IPS DF 6.9 (cell line): Measurements from ENCODE around the gene HYAL2.
"Not testable (repeated sequence)": the region's sequence is repeated elsewhere in the genome, so short reads cannot be mapped to it uniquely, and the experiment has no call there.

Experiments
- DNase-seq: peaks from one replicate; pipeline ENCODE4 v3.0.0-alpha.2; 2013; ENCODE audit warnings: low read depth, low spot score
- H3K27ac ChIP-seq: one replicate; pipeline ENCODE4 v1.5.1; 2013; ENCODE audit warnings: low read length, control low read depth
- H3K27me3 ChIP-seq: 2 replicates; pipeline ENCODE4 v1.6.1; 2013; ENCODE audit warnings: mild to moderate bottlenecking, low read length; ENCODE audit not compliant: control insufficient read depth, insufficient read depth
- H3K36me3 ChIP-seq: 2 replicates; pipeline ENCODE4 v1.6.1; 2013; ENCODE audit warnings: low read length; ENCODE audit not compliant: control insufficient read depth, insufficient read depth
- H3K4me1 ChIP-seq: 2 replicates; pipeline ENCODE4 v1.6.1; 2013; ENCODE audit warnings: low read length; ENCODE audit not compliant: control insufficient read depth, insufficient read depth
- H3K4me3 ChIP-seq: 2 replicates; pipeline ENCODE4 v1.5.1; 2013; ENCODE audit warnings: mild to moderate bottlenecking, low read length
- H3K9me3 ChIP-seq: 2 replicates; pipeline ENCODE4 v1.6.1; 2013; ENCODE audit warnings: low read length, inconsistent platforms; ENCODE audit not compliant: control insufficient read depth, insufficient read depth
- WGBS: extraction: QIAGEN DNeasy Blood & Tissue Kit; methylation state at CpG from one replicate; pipeline ENCODE4 v1.1.7; 2013; ENCODE audit warnings: mixed read lengths, missing lambda C conversion rate; ENCODE audit not compliant: insufficient read length, insufficient coverage; 5-methylcytosine and 5-hydroxymethylcytosine counted together

The HYAL2 gene

DNA sequence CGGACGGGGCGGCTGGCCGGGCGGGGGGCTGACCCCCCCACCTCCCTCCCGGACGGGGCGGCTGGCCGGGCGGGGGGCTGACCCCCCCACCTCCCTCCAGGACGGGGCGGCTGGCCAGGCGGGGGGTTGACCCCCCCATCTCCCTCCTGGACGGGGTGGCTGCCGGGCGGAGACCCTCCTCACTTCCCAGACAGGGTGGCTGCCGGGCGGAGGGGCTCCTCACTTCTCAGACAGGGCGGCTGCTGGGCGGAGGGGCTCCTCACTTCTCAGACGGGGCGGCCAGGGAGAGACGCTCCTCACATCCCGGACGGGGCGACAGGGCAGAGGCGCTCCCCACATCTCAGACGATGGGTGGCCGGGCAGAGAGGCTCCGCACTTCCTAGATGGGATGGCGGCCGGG, 10.5 kb downstream of the HYAL2 start:
- not testable (repeated sequence) for H3K27ac ChIP-seq, DNase-seq, H3K36me3 ChIP-seq, H3K4me3 ChIP-seq, H3K27me3 ChIP-seq, H3K9me3 ChIP-seq, H3K4me1 ChIP-seq
- WGBS = no CpG with 5 or more reads among the region's 32 CpGs

DNA sequence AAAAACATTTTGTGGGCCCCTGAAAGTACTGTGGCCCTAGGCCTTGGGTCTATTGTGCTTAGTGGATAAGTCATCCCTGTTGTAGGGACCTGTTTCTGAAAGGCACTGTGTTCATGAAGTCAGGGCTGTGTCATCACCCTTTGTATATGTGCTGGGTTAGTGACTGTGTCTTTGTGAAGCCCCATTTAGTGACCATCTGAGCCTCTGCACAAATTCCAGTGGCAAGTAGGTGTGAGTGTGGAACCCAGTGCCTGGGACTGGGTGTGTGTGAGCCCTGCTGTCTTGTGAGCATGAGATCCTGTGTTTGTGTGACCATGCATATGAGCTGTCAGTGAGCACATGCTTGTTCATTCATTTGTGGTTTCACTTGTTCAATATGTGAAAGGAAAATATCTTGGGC, 17.9 kb downstream of the HYAL2 start:
- H3K4me1 ChIP-seq = no peaks in the 10 kb centered on the region
- no peaks in the 10 kb centered on the region for H3K9me3 ChIP-seq
- H3K27me3 ChIP-seq = no peaks in the 10 kb centered on the region
- no peak overlapping the region for H3K4me3 ChIP-seq
- no peaks in the 10 kb centered on the region for H3K36me3 ChIP-seq
- H3K27ac ChIP-seq = no peak overlapping the region
- DNase-seq = no peak

DNA sequence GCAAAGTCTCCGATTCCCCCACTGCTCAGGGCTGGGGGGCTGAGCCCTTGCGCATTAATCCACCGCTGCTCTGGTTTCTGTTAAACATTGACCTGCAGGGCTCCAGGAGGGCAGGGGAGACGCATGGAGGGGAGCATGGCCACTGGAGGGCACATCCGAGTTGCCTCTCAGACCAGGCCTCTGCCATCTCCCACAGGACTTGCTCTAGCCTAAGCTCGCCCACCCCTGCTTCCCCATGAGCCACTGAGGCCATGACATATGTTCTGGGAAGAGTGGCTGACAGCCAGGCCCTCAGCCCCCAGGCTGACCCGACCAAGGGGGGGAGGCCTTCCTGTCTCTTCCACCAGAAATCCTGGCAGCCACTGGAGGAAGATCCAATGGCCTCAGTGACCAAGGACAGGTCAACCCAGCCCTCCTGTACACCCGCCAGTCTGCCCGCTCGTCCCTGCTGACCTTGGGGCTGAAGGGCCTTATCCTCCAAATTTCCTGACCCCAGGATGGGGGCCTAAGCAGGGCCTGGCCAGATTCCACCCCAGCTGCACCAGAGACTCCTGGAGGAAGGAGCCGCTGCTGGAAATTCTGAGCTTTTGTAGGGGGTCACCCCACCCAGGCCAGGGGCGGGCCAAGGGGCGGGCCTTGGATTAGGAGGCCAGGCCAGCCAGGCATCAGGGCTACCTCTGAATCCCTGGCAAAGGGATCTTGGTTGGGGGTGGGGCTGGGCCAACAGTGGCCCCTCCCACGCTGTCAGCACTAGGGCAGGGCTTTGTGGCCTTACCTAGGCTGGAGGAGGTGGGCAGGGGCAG, 19.3 kb downstream of the HYAL2 start, which contains the start of gene HYAL1:
Gene HYAL1 (minus strand): TSS at position 562 of the 803 bp plus-strand sequence. CDS start 618 bp downstream, outside the sequence.
- WGBS = no CpG with 5 or more reads among the region's 14 CpGs
- Histone ChIP-seq H3K9me3 (no peaks in the 10 kb centered on the region), H3K27ac (no peak within 1 kb of the TSS), H3K36me3 (no peaks in the 10 kb centered on the region), H3K4me1 (no peaks in the 10 kb centered on the region), H3K27me3 (no peaks in the 10 kb centered on the region), H3K4me3 (no peak within 1 kb of the TSS)
- no peak for DNase-seq

DNA sequence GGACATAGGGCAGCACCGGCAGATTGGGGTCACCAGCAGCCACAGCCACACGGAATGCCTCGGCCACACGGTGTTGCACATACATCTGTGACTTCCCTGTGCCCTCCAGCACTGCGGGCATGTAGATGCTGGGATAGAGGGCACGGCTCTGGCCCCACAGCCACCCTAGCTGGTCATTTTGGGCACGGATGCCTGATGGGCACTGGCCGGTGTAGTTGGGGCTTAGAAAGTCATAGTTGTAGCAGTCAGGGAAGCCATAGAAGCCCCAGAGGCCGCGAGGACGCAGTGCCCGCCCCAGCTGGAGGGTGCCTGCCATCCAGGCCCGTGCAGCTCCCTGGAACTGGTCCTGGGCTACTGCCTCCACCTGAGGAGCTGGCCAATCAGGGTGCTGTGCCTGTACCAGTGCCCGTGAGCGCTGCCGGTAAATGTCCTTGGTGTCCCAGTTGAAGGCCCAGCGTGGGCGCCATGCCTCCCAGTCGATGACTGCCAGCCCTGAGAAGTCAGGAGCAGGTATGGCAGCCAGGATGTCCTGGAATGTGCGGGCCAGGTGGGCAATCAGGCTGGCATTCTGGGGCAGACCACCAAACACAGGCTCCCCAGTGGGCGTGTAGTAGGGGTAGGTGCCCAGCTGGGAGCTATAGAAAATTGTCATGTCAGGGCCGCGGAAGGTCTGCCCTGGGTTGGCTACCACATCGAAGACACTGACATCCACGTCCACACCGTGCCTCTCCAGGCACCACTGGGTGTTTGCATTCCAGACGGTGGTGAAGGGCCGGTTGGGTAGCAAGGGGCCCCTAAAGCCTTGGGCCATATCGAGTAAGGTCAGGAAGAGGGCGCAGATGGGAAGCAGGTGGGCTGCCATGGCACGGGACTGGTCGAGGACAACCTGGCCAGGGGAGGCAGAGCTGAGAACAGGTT, 20.2 kb downstream of the HYAL2 start:
- Histone ChIP-seq H3K9me3 (no peaks in the 10 kb centered on the region), H3K27ac (no peak overlapping the region), H3K4me1 (no peaks in the 10 kb centered on the region), H3K4me3 (no peak overlapping the region), H3K36me3 (no peaks in the 10 kb centered on the region), H3K27me3 (no peaks in the 10 kb centered on the region)
- no peak for DNase-seq
- no CpG with 5 or more reads among the region's 32 CpGs for WGBS

DNA sequence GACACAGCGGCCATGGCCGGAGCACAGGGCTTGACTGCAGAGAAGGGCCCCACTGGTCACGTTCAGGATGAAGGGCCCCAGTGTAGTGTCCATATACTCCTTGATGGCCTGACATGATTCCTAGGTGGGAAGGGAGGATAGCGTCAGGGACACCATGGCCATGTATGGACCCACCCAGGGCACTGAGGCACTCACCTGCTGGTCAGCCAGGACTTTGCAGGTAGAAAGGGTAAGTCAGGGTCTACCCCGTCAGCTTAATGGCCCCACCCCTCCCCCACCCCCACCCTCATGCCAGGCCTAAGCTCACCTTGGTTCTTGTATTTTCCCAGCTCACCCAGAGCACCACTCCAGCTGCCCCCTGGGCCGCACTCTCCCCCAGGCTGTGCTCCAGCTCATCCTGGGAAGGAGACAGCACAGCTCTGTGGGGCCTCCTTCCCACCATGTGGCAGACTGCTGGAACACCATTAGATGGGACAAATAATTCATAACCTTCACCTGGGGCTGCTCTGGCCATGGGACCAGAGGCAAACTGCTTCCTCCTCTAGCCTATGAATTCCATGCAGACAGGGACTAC, 21.8 kb downstream of the HYAL2 start:
- H3K9me3 ChIP-seq = no peaks in the 10 kb centered on the region
- H3K36me3 ChIP-seq = no peaks in the 10 kb centered on the region
- no peaks in the 10 kb centered on the region for H3K4me1 ChIP-seq
- H3K27ac ChIP-seq = no peak overlapping the region
- H3K4me3 ChIP-seq = no peak overlapping the region
- WGBS = no CpG with 5 or more reads among the region's 6 CpGs
- H3K27me3 ChIP-seq = no peaks in the 10 kb centered on the region
- DNase-seq = no peak

DNA sequence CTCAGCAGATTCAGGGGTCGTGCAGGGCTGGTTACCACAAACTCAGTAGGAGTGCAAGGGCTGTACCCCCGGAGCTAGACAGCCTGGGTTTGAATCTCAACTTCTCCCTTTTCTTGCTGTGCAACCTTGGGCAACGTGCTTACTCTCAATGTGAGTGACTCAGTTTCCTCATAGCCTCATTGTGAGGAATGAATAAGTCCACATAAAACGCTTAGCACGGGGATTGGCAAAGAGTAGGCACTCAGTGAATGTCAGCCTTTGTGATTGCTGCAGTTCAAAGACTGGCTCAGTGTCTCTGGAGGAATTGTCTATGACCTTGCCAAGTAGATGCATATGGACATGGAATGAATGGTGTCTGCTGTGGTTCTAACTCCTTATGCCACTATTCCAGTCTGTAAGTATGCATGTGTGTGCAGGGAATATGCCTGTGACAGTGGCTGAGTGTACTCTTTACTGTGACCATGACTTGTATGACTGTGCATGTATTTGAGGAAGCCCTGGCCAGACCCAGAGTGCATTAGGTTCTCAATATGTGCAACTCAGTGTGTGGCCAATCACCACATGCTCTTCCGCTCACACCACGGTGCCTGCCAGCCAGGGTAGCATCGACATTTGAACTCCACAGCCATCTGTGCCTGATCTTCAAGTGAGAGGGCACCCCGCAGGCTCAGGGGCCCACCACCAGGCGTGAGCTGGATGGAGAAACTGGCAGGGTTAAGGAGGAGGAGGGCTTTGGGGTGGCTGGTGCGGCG, 22.4 kb downstream of the HYAL2 start:
- H3K4me3 ChIP-seq = no peak overlapping the region; the same call in 1 of the 2 replicates

DNA sequence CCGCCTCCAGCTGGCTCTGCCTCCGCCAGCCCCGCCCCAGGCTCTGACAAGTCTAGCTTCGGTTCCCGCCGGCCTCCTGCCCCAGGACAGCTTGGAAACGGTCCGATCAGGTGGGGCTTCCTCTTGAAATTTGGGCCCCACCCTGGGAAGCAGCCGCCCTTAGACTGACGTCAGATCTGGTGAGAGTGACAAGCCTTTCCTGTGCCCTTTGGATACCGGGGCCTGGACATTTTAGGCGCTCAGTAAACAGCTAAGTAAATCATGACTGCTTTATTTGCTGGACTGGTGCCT, 23.0 kb downstream of the HYAL2 start:
- no peak for DNase-seq
- no CpG with 5 or more reads among the region's 12 CpGs for WGBS
- Histone ChIP-seq H3K27ac (no peak overlapping the region), H3K36me3 (no peaks in the 10 kb centered on the region), H3K27me3 (no peaks in the 10 kb centered on the region), H3K9me3 (no peaks in the 10 kb centered on the region), H3K4me3 (no peak overlapping the region; the same call in 1 of the 2 replicates), H3K4me1 (no peaks in the 10 kb centered on the region)

More for the DNA sequence above, 22.4 kb downstream of the HYAL2 start:
- no peak for DNase-seq
- WGBS = no CpG with 5 or more reads among the region's 12 CpGs
- Histone ChIP-seq H3K36me3 (no peaks in the 10 kb centered on the region), H3K27ac (no peak overlapping the region), H3K27me3 (no peaks in the 10 kb centered on the region), H3K9me3 (no peaks in the 10 kb centered on the region), H3K4me1 (no peaks in the 10 kb centered on the region)

DNA sequence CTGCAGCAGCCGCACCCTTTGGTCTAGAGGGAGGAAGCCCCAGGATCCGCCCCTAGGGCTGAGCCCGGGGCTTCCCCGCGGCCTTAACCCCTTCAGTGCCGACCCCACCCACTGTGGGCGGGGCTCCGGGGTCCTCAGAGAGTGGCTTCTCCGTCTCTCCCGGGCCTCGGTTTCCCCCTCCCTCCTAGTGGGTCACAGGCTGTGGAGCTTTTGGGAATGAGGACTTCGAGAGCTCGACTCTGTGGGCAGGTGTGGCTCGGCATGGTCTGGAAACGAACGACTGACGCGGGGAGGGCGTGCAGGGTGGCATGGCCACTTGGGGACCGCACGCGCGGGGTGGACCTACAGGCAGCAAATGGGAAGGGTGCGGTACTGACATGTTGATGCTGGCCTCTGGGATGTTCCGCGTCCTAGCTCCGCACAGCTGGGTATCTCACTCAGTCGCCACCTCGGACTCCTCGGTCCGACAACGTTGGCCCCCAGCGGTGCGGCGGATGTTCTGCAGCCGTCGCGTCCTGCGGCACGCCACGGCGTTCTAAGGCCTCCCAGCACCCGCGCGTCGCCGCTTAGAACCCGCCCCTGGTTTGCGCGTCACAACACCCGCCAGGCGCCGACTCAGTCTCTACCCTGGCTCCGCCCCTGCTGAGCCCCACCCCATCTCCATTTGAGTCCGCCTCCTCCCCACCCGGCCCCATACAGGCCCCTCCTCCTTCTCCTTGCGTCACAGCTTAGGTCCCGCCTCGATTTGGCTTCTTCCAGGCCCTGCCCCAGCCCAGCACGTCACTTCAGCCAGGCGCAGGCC, 23.5 kb downstream of the HYAL2 start, which contains the start of the genes HYAL3 and NAA80:
Gene HYAL3 (minus strand): TSS at position 570 of the 802 bp plus-strand sequence. CDS start 3,803 bp downstream, outside the sequence.
Gene NAA80 (minus strand): TSS at position 570 of the 802 bp plus-strand sequence. CDS start 1,942 bp downstream, outside the sequence.
- Histone ChIP-seq H3K9me3 (no peaks in the 10 kb centered on the region), H3K36me3 (no peaks in the 10 kb centered on the region), H3K4me3 (peak within 1 kb of the TSS; percentile 78), H3K27me3 (no peaks in the 10 kb centered on the region), H3K4me1 (no peaks in the 10 kb centered on the region), H3K27ac (no peak within 1 kb of the TSS)
- no CpG with 5 or more reads among the region's 61 CpGs for WGBS
- DNase-seq = no peak

DNA sequence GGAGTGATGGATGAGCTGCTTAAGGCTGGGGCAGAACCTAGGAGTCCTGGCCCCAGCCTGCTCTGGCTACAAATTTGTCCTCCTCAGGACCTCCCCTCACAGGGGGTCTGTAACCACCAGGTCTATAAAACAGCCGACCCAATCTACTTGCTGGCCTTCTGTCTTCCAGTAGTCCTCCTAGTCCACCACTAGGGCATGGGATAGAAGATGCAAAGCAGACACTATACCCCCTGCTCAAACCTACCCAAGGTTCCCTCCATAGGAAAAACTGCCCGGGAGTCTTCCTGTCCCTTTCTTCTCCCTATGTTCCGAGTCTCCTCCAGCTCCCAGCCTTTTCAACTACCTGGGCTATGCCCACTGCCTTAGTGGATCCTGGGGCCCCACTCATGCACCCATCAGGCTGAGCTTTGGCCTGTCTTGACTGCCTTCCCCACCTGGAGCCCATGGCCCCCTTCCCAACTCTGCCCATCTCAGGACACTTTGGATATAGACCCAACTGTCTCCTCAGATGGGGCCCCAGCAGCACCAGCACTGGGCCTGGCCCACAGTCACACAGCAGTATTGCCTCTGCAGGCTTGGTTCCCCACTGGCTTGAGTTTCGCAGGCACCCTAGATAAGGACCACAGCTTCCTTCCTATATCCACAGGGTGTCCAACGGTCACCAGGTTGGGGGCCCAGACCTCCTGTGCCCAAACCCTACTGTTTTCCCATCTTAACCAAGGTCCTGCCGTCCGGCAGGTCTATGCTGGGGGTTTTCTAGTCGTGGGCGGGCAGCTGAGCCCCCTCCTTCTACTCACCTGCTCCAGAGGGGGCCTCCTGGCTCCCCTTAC, 24.4 kb downstream of the HYAL2 start:
- no peak for DNase-seq
- no CpG with 5 or more reads among the region's 9 CpGs for whole genome bisulfite sequencing
- no peak overlapping the region for H3K27ac ChIP-seq
- H3K9me3 ChIP-seq = no peaks in the 10 kb centered on the region
- no peaks in the 10 kb centered on the region for H3K27me3 ChIP-seq
- no peaks in the 10 kb centered on the region for H3K36me3 ChIP-seq
- H3K4me3 ChIP-seq = peak overlapping the region; percentile 78; the same call in 1 of the 2 replicates
- no peaks in the 10 kb centered on the region for H3K4me1 ChIP-seq
